Activated CD8-positive, alpha-beta T cell treated with anti-CD3 and anti-CD28 coated beads for 36 hours (primary cell): ENCODE measurements around the gene RASIP1. TPM values are rescaled to one million over a fixed set of nuclear protein-coding genes. Genes with fewer than 3 reads are reported as not detected.
A peak's percentile ranks its signal among the peaks of the same experiment; 100 is the strongest.
"Not testable (repeated sequence)": the region's sequence is repeated elsewhere in the genome, so short reads cannot be mapped to it uniquely, and the experiment has no call there.

Experiments
- ATAC-seq: fragments of 200-7000 bp; cut with Tn5 transposase; one replicate; pipeline ENCODE4 v1.10.0; 2021; ENCODE audit warnings: mild to moderate bottlenecking, moderate library complexity
- CTCF ChIA-PET: fragments of 350-600 bp; sonication (Branson Sonifier 250); formaldehyde crosslinking; loops from one replicate; lab custom pipeline; 2021; ENCODE audit warnings: antibody characterized with exemption; lab: Charles Lee
- POLR2A ChIA-PET: fragments of 350-600 bp; sonication (Branson Sonifier 250); formaldehyde crosslinking; loops from one replicate; lab custom pipeline; 2021; ENCODE audit warnings: antibody characterized with exemption; lab: Charles Lee
- DNase-seq: peaks from one replicate; pipeline ENCODE4 v3.0.0-alpha.2; 2020
- H3K27ac Mint-ChIP-seq: one replicate; pipeline ENCODE4 v1.8.0; 2021; ENCODE audit warnings: mild to moderate bottlenecking, mixed read lengths
- H3K27me3 Mint-ChIP-seq: one replicate; pipeline ENCODE4 v1.8.0; 2021; ENCODE audit warnings: mixed read lengths
- H3K36me3 Mint-ChIP-seq: one replicate; pipeline ENCODE4 v1.8.0; 2021; ENCODE audit warnings: low read depth, mixed read lengths
- H3K4me1 Mint-ChIP-seq: one replicate; pipeline ENCODE4 v1.8.0; 2021; ENCODE audit warnings: low read depth, mixed read lengths
- H3K4me3 Mint-ChIP-seq: one replicate; pipeline ENCODE4 v1.8.0; 2021; ENCODE audit warnings: mild to moderate bottlenecking, moderate library complexity, mixed read lengths
- H3K9me3 Mint-ChIP-seq: one replicate; pipeline ENCODE4 v1.8.0; 2021; ENCODE audit warnings: mixed read lengths
- CTCF ChIP-seq: fragments of 200-600 bp; IDR thresholded peaks from one replicate; pipeline ENCODE4 v1.8.0; 2022; ENCODE audit warnings: antibody characterized with exemption, mild to moderate bottlenecking
- intact Hi-C: fragments of 100-400 bp; cut with micrococcal nuclease; formaldehyde crosslinking; loops from one replicate; pipeline ENCODE4 v1.10.0; 2022
- total RNA-seq, 2 experiments: library from RNA; stranded (reverse); gene quantifications; one replicate each; pipeline ENCODE4 v1.2.3, GENCODE V29; 2021

The RASIP1 gene
- total RNA-seq, 2 experiments from 2014 or later = 0.72 to 1.2 TPM

- no peak for ATAC-seq
- H3K27ac Mint-ChIP-seq = no peak overlapping the region
- intact Hi-C loops = no loop called here
- CTCF ChIA-PET = interaction anchor here (1.1 to 1.8 kb wide), 3 partner anchors 17 to 223 kb away, joined by 3 to 4 read pairs (median 4); partner anchors contain the start of gene RUVBL2
- TF ChIP-seq CTCF = no peak
- H3K9me3 Mint-ChIP-seq = no peaks in the 10 kb centered on the region
- no peak overlapping the region for H3K4me3 Mint-ChIP-seq
- no peaks in the 10 kb centered on the region for H3K4me1 Mint-ChIP-seq
- no peak for DNase-seq
- peaks cover 13% of the 10 kb centered on the region for H3K27me3 Mint-ChIP-seq
- H3K36me3 Mint-ChIP-seq = no peaks in the 10 kb centered on the region
- POLR2A ChIA-PET = interaction anchor here (1.5 kb wide), 1 partner anchor 42 kb away, joined by 4 read pairs; no protein-coding TSS in a partner anchor
Measured at GRCh38 chr19:48770266-48770665, 29.9 kb upstream of the RASIP1 start.

GRCh38 chr19:48768994-48769713 is 28.7 kb upstream of the RASIP1 start:
- Mint-ChIP-seq H3K4me1 (no peaks in the 10 kb centered on the region), H3K9me3 (no peaks in the 10 kb centered on the region), H3K4me3 (no peak overlapping the region), H3K27me3 (peaks cover 13% of the 10 kb centered on the region), H3K36me3 (no peaks in the 10 kb centered on the region), H3K27ac (no peak overlapping the region)
- TF ChIP-seq CTCF = no peak
- CTCF ChIA-PET = interaction anchor here (1.8 kb wide), 1 partner anchor 18 kb away, joined by 4 read pairs; no protein-coding TSS in a partner anchor
- POLR2A ChIA-PET = no interaction called here
- ATAC-seq (no peak), DNase-seq (no peak)
- intact Hi-C loops = no loop called here

GRCh38 chr19:48768171-48768753 is 27.9 kb upstream of the RASIP1 start:
- ATAC-seq, H3K4me3 Mint-ChIP-seq, H3K4me1 Mint-ChIP-seq, H3K9me3 Mint-ChIP-seq, DNase-seq, H3K27ac Mint-ChIP-seq, intact Hi-C loops, H3K36me3 Mint-ChIP-seq: not testable (repeated sequence)
- ChIA-PET CTCF (interaction anchor here (0.9 kb wide), 1 partner anchor 20 kb away, joined by 4 read pairs; no protein-coding TSS in a partner anchor), POLR2A (interaction anchor here (0.7 kb wide), 1 partner anchor 1379 kb away, joined by 3 read pairs; no protein-coding TSS in a partner anchor)
- H3K27me3 Mint-ChIP-seq = peaks cover 13% of the 10 kb centered on the region

- DNase-seq = not testable (repeated sequence)
Measured at GRCh38 chr19:48765816-48766215, 25.4 kb upstream of the RASIP1 start.

GRCh38 chr19:48760504-48761205 is 20.2 kb upstream of the RASIP1 start:
- Mint-ChIP-seq H3K4me3 (no peak overlapping the region), H3K9me3 (no peaks in the 10 kb centered on the region), H3K27me3 (peaks cover 5% of the 10 kb centered on the region), H3K36me3 (no peaks in the 10 kb centered on the region), H3K27ac (peak overlapping the region; percentile 27), H3K4me1 (peaks cover 5% of the 10 kb centered on the region)
- DNase-seq (peak; percentile 23), ATAC-seq (peak; percentile 69)
- intact Hi-C loops = no loop called here
- POLR2A ChIA-PET = interaction anchor here (1.0 kb wide), 1 partner anchor 14 kb away, joined by 3 read pairs; no protein-coding TSS in a partner anchor
- TF ChIP-seq CTCF = no peak
- CTCF ChIA-PET = interaction anchor here (0.9 kb wide), 1 partner anchor 27 kb away, joined by 3 read pairs; no protein-coding TSS in a partner anchor

More at GRCh38 chr19:48765816-48766215, 25.4 kb upstream of the RASIP1 start:
- H3K9me3 Mint-ChIP-seq, CTCF ChIA-PET, intact Hi-C loops, H3K4me1 Mint-ChIP-seq, H3K36me3 Mint-ChIP-seq, H3K4me3 Mint-ChIP-seq, H3K27ac Mint-ChIP-seq, ATAC-seq: not testable (repeated sequence)
- POLR2A ChIA-PET = interaction anchor here (0.7 kb wide), 1 partner anchor 35 kb away, joined by 3 read pairs; no protein-coding TSS in a partner anchor
- H3K27me3 Mint-ChIP-seq = peaks cover 14% of the 10 kb centered on the region
